Type B pancreatic cell (in vitro differentiated cells): ENCODE results near the gene MRPL46. TPM values are rescaled to one million over a fixed set of nuclear protein-coding genes. Genes with fewer than 3 reads are reported as not detected.

Source experiments
- DNase-seq: peaks from one replicate; pipeline ENCODE4 v3.0.0; 2021; ENCODE audit warnings: mixed read lengths; ENCODE audit not compliant: unreplicated experiment; ENCODE audit errors: extremely low spot score
- H3K27ac Mint-ChIP-seq: 2 replicates; pipeline ENCODE4 v1.8.0; 2021; ENCODE audit warnings: mild to moderate bottlenecking, mixed read lengths
- H3K27me3 Mint-ChIP-seq: 2 replicates; pipeline ENCODE4 v1.8.0; 2021; ENCODE audit warnings: mixed read lengths
- H3K36me3 Mint-ChIP-seq: 2 replicates; pipeline ENCODE4 v1.8.0; 2021; ENCODE audit warnings: mixed read lengths
- H3K4me1 Mint-ChIP-seq: one replicate; pipeline ENCODE4 v1.8.0; 2021; ENCODE audit warnings: mixed read lengths; ENCODE audit not compliant: unreplicated experiment
- H3K4me3 Mint-ChIP-seq: 2 replicates; pipeline ENCODE4 v1.8.0; 2021; ENCODE audit warnings: mild to moderate bottlenecking, mixed read lengths
- H3K9me3 Mint-ChIP-seq: 2 replicates; pipeline ENCODE4 v1.8.0; 2021; ENCODE audit warnings: mixed read lengths
- total RNA-seq: library from RNA; stranded (reverse); gene quantifications from 2 replicates; pipeline ENCODE4 v1.2.1, GENCODE V29; 2021; ENCODE audit warnings: low replicate concordance
- TF ChIP-seq, protein P1 (sequence below): fragments of 200-600 bp; sonication (generic); conservative IDR thresholded peaks from 2 replicates; pipeline ENCODE4 v1.5.0; 2021; ENCODE audit warnings: antibody characterized with exemption, mild to moderate bottlenecking

Gene MRPL46
- total RNA-seq, 1 donor from 2014 or later: 24.8 TPM

DNA sequence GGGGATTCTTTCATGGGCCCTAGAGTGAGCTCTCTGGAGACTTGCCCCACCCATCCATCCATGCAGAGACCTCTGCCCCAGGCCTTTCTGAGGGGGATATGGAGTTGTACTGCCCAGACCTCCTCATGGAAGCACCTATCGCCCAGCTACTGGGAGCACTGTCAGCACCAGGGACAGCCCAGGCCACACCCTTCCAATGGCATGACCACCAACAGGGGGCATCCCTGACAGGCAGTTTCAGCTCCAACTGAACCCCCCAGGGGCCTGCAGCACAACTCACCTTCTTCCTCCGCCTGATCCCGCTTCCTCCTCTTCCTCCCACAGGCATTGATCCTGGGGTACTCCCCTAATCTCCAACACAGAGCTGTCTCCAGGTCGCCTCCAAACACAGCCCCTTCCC, 22.1 kb upstream of the MRPL46 start:
- peaks cover 3% of the 10 kb centered on the region for H3K36me3 Mint-ChIP-seq
- H3K9me3 Mint-ChIP-seq: no peaks in the 10 kb centered on the region
- no peak overlapping the region for H3K4me3 Mint-ChIP-seq
- H3K4me1 Mint-ChIP-seq: peaks cover 5% of the 10 kb centered on the region
- H3K27me3 Mint-ChIP-seq: peaks cover 14% of the 10 kb centered on the region
- TF ChIP-seq, protein P1, sequence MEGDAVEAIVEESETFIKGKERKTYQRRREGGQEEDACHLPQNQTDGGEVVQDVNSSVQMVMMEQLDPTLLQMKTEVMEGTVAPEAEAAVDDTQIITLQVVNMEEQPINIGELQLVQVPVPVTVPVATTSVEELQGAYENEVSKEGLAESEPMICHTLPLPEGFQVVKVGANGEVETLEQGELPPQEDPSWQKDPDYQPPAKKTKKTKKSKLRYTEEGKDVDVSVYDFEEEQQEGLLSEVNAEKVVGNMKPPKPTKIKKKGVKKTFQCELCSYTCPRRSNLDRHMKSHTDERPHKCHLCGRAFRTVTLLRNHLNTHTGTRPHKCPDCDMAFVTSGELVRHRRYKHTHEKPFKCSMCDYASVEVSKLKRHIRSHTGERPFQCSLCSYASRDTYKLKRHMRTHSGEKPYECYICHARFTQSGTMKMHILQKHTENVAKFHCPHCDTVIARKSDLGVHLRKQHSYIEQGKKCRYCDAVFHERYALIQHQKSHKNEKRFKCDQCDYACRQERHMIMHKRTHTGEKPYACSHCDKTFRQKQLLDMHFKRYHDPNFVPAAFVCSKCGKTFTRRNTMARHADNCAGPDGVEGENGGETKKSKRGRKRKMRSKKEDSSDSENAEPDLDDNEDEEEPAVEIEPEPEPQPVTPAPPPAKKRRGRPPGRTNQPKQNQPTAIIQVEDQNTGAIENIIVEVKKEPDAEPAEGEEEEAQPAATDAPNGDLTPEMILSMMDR: no peak
- no peak for DNase-seq
- no peak overlapping the region for H3K27ac Mint-ChIP-seq

- H3K36me3 Mint-ChIP-seq: peaks cover 3% of the 10 kb centered on the region
- no peak for DNase-seq
Measured at GRCh38 chr15:88487796-88488523, 20.8 kb upstream of the MRPL46 start.

GRCh38 chr15:88487178-88487795, 20.1 kb upstream of the MRPL46 start:
- H3K4me3 Mint-ChIP-seq: no peak overlapping the region
- peaks cover 3% of the 10 kb centered on the region for H3K36me3 Mint-ChIP-seq
- DNase-seq: no peak
- peaks cover 5% of the 10 kb centered on the region for H3K4me1 Mint-ChIP-seq
- peaks cover 14% of the 10 kb centered on the region for H3K27me3 Mint-ChIP-seq
- TF ChIP-seq, protein P1: no peak
- H3K27ac Mint-ChIP-seq: peak overlapping the region; percentile 10
- no peaks in the 10 kb centered on the region for H3K9me3 Mint-ChIP-seq

More at GRCh38 chr15:88487796-88488523, 20.8 kb upstream of the MRPL46 start:
- H3K4me1 Mint-ChIP-seq: peaks cover 5% of the 10 kb centered on the region
- H3K4me3 Mint-ChIP-seq: no peak overlapping the region
- TF ChIP-seq, protein P1: no peak
- no peaks in the 10 kb centered on the region for H3K9me3 Mint-ChIP-seq
- peaks cover 14% of the 10 kb centered on the region for H3K27me3 Mint-ChIP-seq
- H3K27ac Mint-ChIP-seq: peak overlapping the region; percentile 10

- Mint-ChIP-seq H3K9me3 (no peaks in the 10 kb centered on the region), H3K27ac (no peak overlapping the region), H3K4me1 (peaks cover 5% of the 10 kb centered on the region), H3K36me3 (peaks cover 3% of the 10 kb centered on the region), H3K4me3 (no peak overlapping the region), H3K27me3 (peaks cover 14% of the 10 kb centered on the region)
- DNase-seq: no peak
- TF ChIP-seq, protein P1: no peak
Measured at GRCh38 chr15:88484682-88485331, 17.6 kb upstream of the MRPL46 start.

- Mint-ChIP-seq H3K27me3 (peaks cover 11% of the 10 kb centered on the region), H3K4me1 (peaks cover 5% of the 10 kb centered on the region), H3K4me3 (no peak overlapping the region), H3K27ac (no peak overlapping the region), H3K36me3 (peaks cover 7% of the 10 kb centered on the region), H3K9me3 (no peaks in the 10 kb centered on the region)
- TF ChIP-seq, protein P1: no peak
- DNase-seq: no peak
Measured at GRCh38 chr15:88482263-88482662, 15.1 kb upstream of the MRPL46 start.
